Liver (tissue), 9 donors: Measurements from ENCODE around the gene INSIG2. TPM values are rescaled to one million over a fixed set of nuclear protein-coding genes. Genes with fewer than 3 reads are reported as not detected.

Source experiments
- DNase-seq: peaks from one replicate; pipeline ENCODE4 v3.0.0-alpha.2; 2017; ENCODE audit warnings: low spot score
- H3K27ac ChIP-seq, 2 donors: one replicate each; pipeline ENCODE4 v1.7.0; 2013; ENCODE audit warnings: inconsistent platforms in 2 of 2, low read length in 2 of 2, control low read depth in 1 of 2, low read depth in 1 of 2, mild to moderate bottlenecking in 1 of 2
- H3K27me3 ChIP-seq, 4 donors: one replicate each; pipeline versions ENCODE4 v1.6.1 to v1.7.0; 2013; ENCODE audit warnings: low read length in 3 of 4, inconsistent platforms in 1 of 4, mild to moderate bottlenecking in 1 of 4, moderate library complexity in 1 of 4; ENCODE audit not compliant: control insufficient read depth in 4 of 4, insufficient read depth in 4 of 4
- H3K36me3 ChIP-seq, 4 donors: one replicate each; pipeline versions ENCODE4 v1.6.1 to v1.7.0; 2013; ENCODE audit warnings: low read length in 3 of 4, mild to moderate bottlenecking in 3 of 4, low read depth in 1 of 4, moderate library complexity in 1 of 4; ENCODE audit not compliant: control insufficient read depth in 4 of 4, insufficient read depth in 3 of 4
- H3K4me1 ChIP-seq, 4 donors: one replicate each; pipeline versions ENCODE4 v1.6.1 to v1.7.0; 2013; ENCODE audit warnings: low read length in 3 of 4, mild to moderate bottlenecking in 3 of 4, moderate library complexity in 1 of 4; ENCODE audit not compliant: control insufficient read depth in 4 of 4, insufficient read depth in 4 of 4
- H3K4me3 ChIP-seq, 3 donors: one replicate each; pipeline versions ENCODE4 v1.6.1 to v1.7.0; 2013; ENCODE audit warnings: low read length in 3 of 3, control low read depth in 1 of 3, low read depth in 1 of 3, mild to moderate bottlenecking in 1 of 3
- H3K9ac ChIP-seq, 2 donors: one replicate each; pipeline ENCODE4 v1.7.0; 2013; ENCODE audit warnings: low read length in 2 of 2, mild to moderate bottlenecking in 2 of 2, moderate library complexity in 2 of 2, control low read depth in 1 of 2, low read depth in 1 of 2
- H3K9me3 ChIP-seq, 4 donors: one replicate each; pipeline versions ENCODE4 v1.6.1 to v1.7.0; 2013; ENCODE audit warnings: low read length in 3 of 4; ENCODE audit not compliant: control insufficient read depth in 4 of 4
- EGR1 ChIP-seq, 2 donors: IDR thresholded peaks; 2 replicates each; pipeline ENCODE4 v1.6.1; 2016 to 2018; ENCODE audit warnings: antibody characterized with exemption in 2 of 2, low read depth in 2 of 2
- FOXA1 ChIP-seq: IDR thresholded peaks from 2 replicates; pipeline ENCODE4 v1.6.1; 2016; ENCODE audit warnings: antibody characterized with exemption
- GABPA ChIP-seq, 2 donors: IDR thresholded peaks in 1 of 2; conservative IDR thresholded peaks in 1 of 2; 2 replicates each; pipeline ENCODE4 v1.6.1; 2016; ENCODE audit warnings: antibody characterized with exemption in 2 of 2, mild to moderate bottlenecking in 1 of 2, moderate library complexity in 1 of 2
- HNF4A ChIP-seq, 2 donors: conservative IDR thresholded peaks; 2 replicates each; pipeline ENCODE4 v1.6.1; 2016; ENCODE audit warnings: antibody characterized with exemption in 2 of 2, mild to moderate bottlenecking in 2 of 2
- HNF4G ChIP-seq: IDR thresholded peaks from 2 replicates; pipeline ENCODE4 v1.6.1; 2016; ENCODE audit warnings: antibody characterized with exemption
- JUND ChIP-seq, 2 donors: IDR thresholded peaks; 2 replicates each; pipeline ENCODE4 v1.6.1; 2016; ENCODE audit warnings: antibody characterized with exemption in 2 of 2
- NR2F2 ChIP-seq: IDR thresholded peaks from 2 replicates; pipeline ENCODE4 v1.6.1; 2016; ENCODE audit warnings: antibody characterized with exemption
- RAD21 ChIP-seq, 2 donors: IDR thresholded peaks; 2 replicates each; pipeline ENCODE4 v1.6.1; 2016; ENCODE audit warnings: antibody characterized with exemption in 2 of 2, mild to moderate bottlenecking in 2 of 2
- REST ChIP-seq: IDR thresholded peaks from 2 replicates; pipeline ENCODE4 v1.6.1; 2016; ENCODE audit warnings: antibody characterized with exemption, mild to moderate bottlenecking
- RXRA ChIP-seq, 2 donors: IDR thresholded peaks; 2 replicates each; pipeline ENCODE4 v1.6.1; 2017 to 2018; ENCODE audit warnings: antibody characterized with exemption in 2 of 2, mild to moderate bottlenecking in 1 of 2
- TAF1 ChIP-seq: conservative IDR thresholded peaks from 2 replicates; pipeline ENCODE4 v1.6.1; 2016; ENCODE audit warnings: antibody characterized with exemption, mild to moderate bottlenecking
- YY1 ChIP-seq: IDR thresholded peaks from 2 replicates; pipeline ENCODE4 v1.6.1; 2016; ENCODE audit warnings: antibody characterized with exemption, mild to moderate bottlenecking
- ZBTB33 ChIP-seq: IDR thresholded peaks from 2 replicates; pipeline ENCODE4 v1.6.1; 2016; ENCODE audit warnings: antibody characterized with exemption
- WGBS: extraction: QIAGEN DNeasy Blood & Tissue Kit; methylation state at CpG from one replicate; pipeline ENCODE4 v1.1.7; 2013; 5-methylcytosine and 5-hydroxymethylcytosine counted together
- polyA plus RNA-seq, 2 donors: library from polyadenylated mRNA; stranded (reverse) in 1 of 2; unstranded in 1 of 2; fragments of 200-250 nt in 1 of 2; fragments of >200 nt in 1 of 2; fragmentation: Nextera tagmentation in 1 of 2; extraction: Ambion mirVana in 1 of 2; gene quantifications; one replicate each; pipeline versions ENCODE4 v1.2.1 to v1.2.3, GENCODE V29; 2013 to 2015
- total RNA-seq, 2 donors: library from RNA; depleted of rRNA; stranded (reverse); fragments of >200 nt; gene quantifications; one replicate each; pipeline ENCODE4 v1.2.3, GENCODE V29; 2014
- TF ChIP-seq, protein P1 (sequence below): fragments of 150-350 bp; IDR thresholded peaks from 2 replicates; pipeline ENCODE4 v1.5.1; 2017; ENCODE audit warnings: improper control_type of control experiment, low read depth, low read length; ENCODE audit not compliant: missing input control
- TF ChIP-seq, protein P2 (sequence below): IDR thresholded peaks from 2 replicates; pipeline ENCODE4 v1.6.1; 2016; ENCODE audit warnings: antibody characterized with exemption
- donor health status: healthy.
- donor health status: healthy.
- donor health status: healthy.
- donor health status: healthy.
- donor health status: healthy.

Gene INSIG2
- total and polyA plus RNA-seq, 4 donors = 11.3 to 18.5 (median 15.6) TPM

- H3K36me3 ChIP-seq = peaks cover 0 to 21% (median 3%) of the 10 kb centered on the region in 4 donors
- H3K9me3 ChIP-seq = no peaks in the 10 kb centered on the region
- no peak overlapping the region for H3K27ac ChIP-seq
- no peak overlapping the region for H3K9ac ChIP-seq
- WGBS = 89% methylated on average over 1 of the region's 1 CpG
- TF ChIP-seq, protein P1, sequence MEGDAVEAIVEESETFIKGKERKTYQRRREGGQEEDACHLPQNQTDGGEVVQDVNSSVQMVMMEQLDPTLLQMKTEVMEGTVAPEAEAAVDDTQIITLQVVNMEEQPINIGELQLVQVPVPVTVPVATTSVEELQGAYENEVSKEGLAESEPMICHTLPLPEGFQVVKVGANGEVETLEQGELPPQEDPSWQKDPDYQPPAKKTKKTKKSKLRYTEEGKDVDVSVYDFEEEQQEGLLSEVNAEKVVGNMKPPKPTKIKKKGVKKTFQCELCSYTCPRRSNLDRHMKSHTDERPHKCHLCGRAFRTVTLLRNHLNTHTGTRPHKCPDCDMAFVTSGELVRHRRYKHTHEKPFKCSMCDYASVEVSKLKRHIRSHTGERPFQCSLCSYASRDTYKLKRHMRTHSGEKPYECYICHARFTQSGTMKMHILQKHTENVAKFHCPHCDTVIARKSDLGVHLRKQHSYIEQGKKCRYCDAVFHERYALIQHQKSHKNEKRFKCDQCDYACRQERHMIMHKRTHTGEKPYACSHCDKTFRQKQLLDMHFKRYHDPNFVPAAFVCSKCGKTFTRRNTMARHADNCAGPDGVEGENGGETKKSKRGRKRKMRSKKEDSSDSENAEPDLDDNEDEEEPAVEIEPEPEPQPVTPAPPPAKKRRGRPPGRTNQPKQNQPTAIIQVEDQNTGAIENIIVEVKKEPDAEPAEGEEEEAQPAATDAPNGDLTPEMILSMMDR = no peak
- TF ChIP-seq JUND (IDR thresholded peaks at IDR 0.05) (no peak), HNF4A (conservative IDR thresholded peaks at IDR 0.05) (no peak), YY1 (no peak), EGR1 (IDR thresholded peaks at IDR 0.05; ENCODE audit: low read depth in 2 of 2) (no peak), FOXA1 (no peak), RXRA (IDR thresholded peaks at IDR 0.05) (no peak), ZBTB33 (no peak), GABPA (IDR thresholded peaks at IDR 0.05 in 1 of 2, conservative IDR thresholded peaks at IDR 0.05 in 1 of 2) (no peak)
- TF ChIP-seq, protein P2, sequence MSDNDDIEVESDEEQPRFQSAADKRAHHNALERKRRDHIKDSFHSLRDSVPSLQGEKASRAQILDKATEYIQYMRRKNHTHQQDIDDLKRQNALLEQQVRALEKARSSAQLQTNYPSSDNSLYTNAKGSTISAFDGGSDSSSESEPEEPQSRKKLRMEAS = no peak
- no peak overlapping the region for H3K4me3 ChIP-seq
- DNase-seq = no peak
- H3K27me3 ChIP-seq = no peaks in the 10 kb centered on the region
- peaks cover 0 to 3% (median under 1%) of the 10 kb centered on the region in 4 donors for H3K4me1 ChIP-seq
These were observed 10.2 kb downstream of the INSIG2 start for GRCh38 chr2:118098307-118099030.

- TF ChIP-seq JUND (IDR thresholded peaks at IDR 0.05) (no peak), GABPA (IDR thresholded peaks at IDR 0.05 in 1 of 2, conservative IDR thresholded peaks at IDR 0.05 in 1 of 2) (no peak), RXRA (IDR thresholded peaks at IDR 0.05) (no peak), NR2F2 (no peak), ZBTB33 (no peak), RAD21 (IDR thresholded peaks at IDR 0.05) (no peak), EGR1 (IDR thresholded peaks at IDR 0.05; ENCODE audit: low read depth in 2 of 2) (no peak), REST (no peak), TAF1 (no peak), YY1 (no peak), HNF4G (no peak)
- TF ChIP-seq, protein P2 = no peak
- TF ChIP-seq, protein P1 = no peak
- H3K9ac ChIP-seq = no peak overlapping the region
- H3K4me3 ChIP-seq = no peak overlapping the region
- 96% methylated on average over 6 of the region's 6 CpGs for WGBS
- no peaks in the 10 kb centered on the region for H3K27me3 ChIP-seq
- no peak overlapping the region for H3K27ac ChIP-seq
- peaks cover 0 to 1% (median 0%) of the 10 kb centered on the region in 4 donors for H3K4me1 ChIP-seq
- H3K36me3 ChIP-seq = peaks cover 3 to 24% (median 9%) of the 10 kb centered on the region in 4 donors
- DNase-seq = no peak
- no peaks in the 10 kb centered on the region for H3K9me3 ChIP-seq
These were observed 14.3 kb downstream of the INSIG2 start for GRCh38 chr2:118102433-118103082.
